NK-92 (cell line): ENCODE measurements around the gene C17orf114.

ENCODE experiments used
- DNase-seq: peaks from one replicate; lab custom pipeline; 2025; ENCODE audit not compliant: unreplicated experiment; lab: John Stamatoyannopoulos, UW

C17orf114 gene

GRCh38 chr17:4823373-4824089, 21.4 kb upstream of the C17orf114 start:
- DNase-seq, result no peak

- no peak for DNase-seq
Observed at GRCh38 chr17:4822835-4823234, 20.7 kb upstream of the C17orf114 start.

- no peak for DNase-seq
Observed at GRCh38 chr17:4818276-4818675, 16.1 kb upstream of the C17orf114 start.

- no peak for DNase-seq
Observed at GRCh38 chr17:4816826-4817225, 14.7 kb upstream of the C17orf114 start.

GRCh38 chr17:4815043-4815675, 13.0 kb upstream of the C17orf114 start:
- DNase-seq, result no peak

GRCh38 chr17:4812690-4813089, 10.6 kb upstream of the C17orf114 start:
- no peak for DNase-seq

- no peak for DNase-seq
Observed at GRCh38 chr17:4811471-4811870, 9.3 kb upstream of the C17orf114 start.

GRCh38 chr17:4810696-4811290, 8.7 kb upstream of the C17orf114 start:
- no peak for DNase-seq

- no peak for DNase-seq
Observed at GRCh38 chr17:4808378-4808767, 6.2 kb upstream of the C17orf114 start.

- no peak for DNase-seq
Observed at GRCh38 chr17:4807605-4808377, 5.7 kb upstream of the C17orf114 start.

GRCh38 chr17:4806777-4807604, 4.9 kb upstream of the C17orf114 start, which contains the start of gene PLD2:
Gene PLD2, plus strand, starts transcription at chr17:4807152. Its CDS starts 621 bp downstream, at chr17:4807773.
- no peak for DNase-seq

- DNase-seq, result no peak
Observed at GRCh38 chr17:4806456-4806776, 4.3 kb upstream of the C17orf114 start.

- no peak for DNase-seq
Observed at GRCh38 chr17:4800462-4801196, 1.5 kb downstream of the C17orf114 start.

- no peak for DNase-seq
Observed at GRCh38 chr17:4796552-4796920, 5.6 kb downstream of the C17orf114 start.

GRCh38 chr17:4795168-4795567, 7.0 kb downstream of the C17orf114 start:
- DNase-seq, result no peak

- DNase-seq, result no peak
Observed at GRCh38 chr17:4790705-4791088, 11.4 kb downstream of the C17orf114 start.

- DNase-seq, result no peak
Observed at GRCh38 chr17:4789951-4790704, 12.0 kb downstream of the C17orf114 start.

GRCh38 chr17:4789701-4789950, 12.5 kb downstream of the C17orf114 start:
- no peak for DNase-seq

GRCh38 chr17:4788807-4789700, 13.1 kb downstream of the C17orf114 start, which contains the start of gene GLTPD2:
Gene GLTPD2, plus strand, starts transcription at chr17:4788964. Its CDS starts 48 bp downstream, at chr17:4789012.
- no peak for DNase-seq
